ENCODE measurements around the gene GOLGA3.
"Not testable (repeated sequence)": the region's sequence is repeated elsewhere in the genome, so short reads cannot be mapped to it uniquely, and the experiment has no call there.

The GOLGA3 gene

DNA sequence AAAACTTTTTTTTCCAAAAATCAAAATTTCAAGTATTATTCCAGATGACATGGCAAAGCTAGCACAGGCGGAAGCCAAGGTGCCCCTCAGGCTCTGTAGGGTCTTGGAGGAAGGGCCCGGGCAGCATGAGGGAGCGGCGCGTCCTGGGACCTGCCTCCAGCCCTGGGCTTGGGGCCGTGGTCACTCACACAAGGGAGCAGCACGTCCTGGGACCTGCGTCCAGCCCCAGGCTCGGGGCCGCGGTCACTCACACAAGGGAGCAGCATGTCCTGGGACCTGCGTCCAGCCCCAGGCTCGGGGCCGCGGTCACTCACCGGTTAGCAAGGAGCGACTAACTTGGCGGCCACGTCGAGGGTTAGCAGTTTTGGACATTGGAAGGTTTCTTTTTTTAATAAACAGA lies 11.9 kb upstream of the GOLGA3 start:
- DNase-seq (ENCODE audit: insufficient read length, low spot score) (no peak), FAIRE-seq (no peak)
- TF ChIP-seq, protein P1, sequence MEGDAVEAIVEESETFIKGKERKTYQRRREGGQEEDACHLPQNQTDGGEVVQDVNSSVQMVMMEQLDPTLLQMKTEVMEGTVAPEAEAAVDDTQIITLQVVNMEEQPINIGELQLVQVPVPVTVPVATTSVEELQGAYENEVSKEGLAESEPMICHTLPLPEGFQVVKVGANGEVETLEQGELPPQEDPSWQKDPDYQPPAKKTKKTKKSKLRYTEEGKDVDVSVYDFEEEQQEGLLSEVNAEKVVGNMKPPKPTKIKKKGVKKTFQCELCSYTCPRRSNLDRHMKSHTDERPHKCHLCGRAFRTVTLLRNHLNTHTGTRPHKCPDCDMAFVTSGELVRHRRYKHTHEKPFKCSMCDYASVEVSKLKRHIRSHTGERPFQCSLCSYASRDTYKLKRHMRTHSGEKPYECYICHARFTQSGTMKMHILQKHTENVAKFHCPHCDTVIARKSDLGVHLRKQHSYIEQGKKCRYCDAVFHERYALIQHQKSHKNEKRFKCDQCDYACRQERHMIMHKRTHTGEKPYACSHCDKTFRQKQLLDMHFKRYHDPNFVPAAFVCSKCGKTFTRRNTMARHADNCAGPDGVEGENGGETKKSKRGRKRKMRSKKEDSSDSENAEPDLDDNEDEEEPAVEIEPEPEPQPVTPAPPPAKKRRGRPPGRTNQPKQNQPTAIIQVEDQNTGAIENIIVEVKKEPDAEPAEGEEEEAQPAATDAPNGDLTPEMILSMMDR (IDR thresholded peaks at IDR 0.05; ENCODE audit: insufficient read depth, missing control alignments) = no peak

DNA sequence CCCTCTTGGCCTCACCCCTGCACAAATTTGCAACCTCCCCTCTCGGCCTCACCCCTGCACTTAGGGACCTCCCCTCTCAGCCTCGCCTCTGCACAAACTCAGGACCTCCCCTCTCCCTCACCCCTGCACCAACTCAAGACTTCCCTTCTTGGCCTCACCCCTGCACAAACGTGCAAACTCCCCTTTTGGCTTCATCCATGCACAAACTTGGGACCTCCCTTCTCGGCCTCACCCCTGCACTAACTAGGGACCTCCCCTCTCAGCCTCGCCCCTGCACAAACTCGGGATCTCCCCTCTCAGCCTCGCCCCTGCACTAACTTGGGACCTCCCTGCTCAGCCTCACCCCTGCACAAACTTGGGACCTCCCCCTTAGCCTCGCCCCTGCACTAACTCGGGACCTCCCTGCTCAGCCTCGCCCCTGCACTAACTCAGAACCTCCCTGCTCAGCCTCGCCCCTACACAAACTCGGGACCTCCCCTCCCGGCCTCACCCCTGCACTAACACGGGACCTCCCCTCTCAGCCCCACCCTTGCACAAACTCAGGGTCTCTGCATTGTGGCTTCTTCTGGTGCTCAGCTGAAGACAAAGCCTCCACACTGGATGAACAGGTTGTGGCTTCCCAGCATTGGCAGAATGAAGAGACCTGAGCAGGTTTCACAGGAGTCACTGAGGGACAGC lies 11.0 kb upstream of the GOLGA3 start:
- no peak for FAIRE-seq
- TF ChIP-seq, protein P1 (IDR thresholded peaks at IDR 0.05; ENCODE audit: insufficient read depth, missing control alignments) = no peak
- DNase-seq (ENCODE audit: insufficient read length, low spot score) = no peak

DNA sequence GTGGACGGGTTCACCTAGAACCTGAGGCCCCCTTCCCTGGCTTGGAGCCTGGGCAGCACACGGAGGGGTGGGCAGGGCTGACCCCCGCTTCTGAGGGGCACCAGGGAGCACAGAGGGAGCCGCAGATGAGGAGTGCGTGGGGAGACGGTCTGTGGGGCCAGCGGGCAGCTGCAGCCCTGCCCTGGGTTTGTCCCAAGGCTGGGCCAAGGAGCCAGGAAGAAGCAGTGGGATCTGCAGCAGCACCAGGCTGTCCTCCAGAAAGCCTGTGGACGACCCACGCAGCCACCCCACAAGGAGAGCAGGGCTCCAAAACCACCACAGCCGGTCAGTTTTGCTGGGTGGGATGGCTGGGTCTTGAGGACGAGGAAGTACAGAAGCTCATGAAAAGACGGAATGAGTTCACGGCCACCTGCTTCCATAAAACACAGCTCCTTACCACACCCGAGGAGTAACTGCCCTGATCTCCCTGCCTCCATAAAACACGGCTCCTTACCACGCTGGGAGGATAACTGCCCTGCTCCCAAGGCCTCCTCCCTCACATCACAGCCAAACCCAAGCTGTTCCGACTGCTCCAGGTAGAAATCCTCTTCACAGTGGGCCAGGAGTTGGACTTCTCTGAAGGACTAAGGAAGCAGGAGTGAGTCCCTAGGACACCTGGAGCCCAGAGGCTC lies 9.9 kb upstream of the GOLGA3 start:
- TF ChIP-seq, protein P1 (IDR thresholded peaks at IDR 0.05; ENCODE audit: insufficient read depth, missing control alignments) = no peak
- FAIRE-seq (no peak), DNase-seq (ENCODE audit: insufficient read length, low spot score) (no peak)

DNA sequence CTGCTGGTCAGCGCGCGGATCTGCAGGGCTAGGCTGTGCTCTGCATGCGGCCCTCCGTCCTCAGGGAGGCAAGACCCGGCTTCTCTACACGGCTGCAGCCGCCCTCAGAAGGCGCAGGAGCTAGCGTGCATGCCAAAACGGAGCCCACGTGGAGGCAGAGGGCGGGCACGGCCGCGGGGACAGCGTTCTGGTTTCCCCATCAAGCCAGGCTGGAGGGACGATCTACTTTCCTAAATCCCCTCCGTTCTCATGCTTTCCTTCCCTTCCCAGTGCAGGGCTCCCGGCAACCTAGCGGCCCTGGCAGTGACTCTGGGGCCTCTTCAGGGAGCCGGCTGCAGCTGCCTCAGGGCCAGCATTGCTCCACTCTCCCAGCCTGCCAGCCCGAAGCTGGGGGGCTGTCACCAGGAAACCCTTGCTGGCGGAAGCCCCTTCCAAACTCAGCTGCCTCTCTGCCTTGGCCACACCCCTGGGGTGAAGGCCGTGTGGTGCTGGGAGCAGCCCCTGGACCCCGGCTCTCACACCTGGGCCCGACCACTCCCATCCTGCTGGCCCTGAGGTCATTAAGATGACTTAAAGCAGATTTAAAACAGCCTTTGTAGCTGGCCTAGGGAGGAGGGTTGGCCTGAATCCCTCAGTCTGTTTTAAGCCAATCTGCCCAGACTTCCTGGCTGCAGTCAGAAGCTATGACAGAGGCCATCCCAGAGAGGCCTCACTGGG lies 9.2 kb upstream of the GOLGA3 start:
- FAIRE-seq (no peak), DNase-seq (ENCODE audit: insufficient read length, low spot score) (peak; percentile 57)
- TF ChIP-seq, protein P1 (IDR thresholded peaks at IDR 0.05; ENCODE audit: insufficient read depth, missing control alignments) = no peak

DNA sequence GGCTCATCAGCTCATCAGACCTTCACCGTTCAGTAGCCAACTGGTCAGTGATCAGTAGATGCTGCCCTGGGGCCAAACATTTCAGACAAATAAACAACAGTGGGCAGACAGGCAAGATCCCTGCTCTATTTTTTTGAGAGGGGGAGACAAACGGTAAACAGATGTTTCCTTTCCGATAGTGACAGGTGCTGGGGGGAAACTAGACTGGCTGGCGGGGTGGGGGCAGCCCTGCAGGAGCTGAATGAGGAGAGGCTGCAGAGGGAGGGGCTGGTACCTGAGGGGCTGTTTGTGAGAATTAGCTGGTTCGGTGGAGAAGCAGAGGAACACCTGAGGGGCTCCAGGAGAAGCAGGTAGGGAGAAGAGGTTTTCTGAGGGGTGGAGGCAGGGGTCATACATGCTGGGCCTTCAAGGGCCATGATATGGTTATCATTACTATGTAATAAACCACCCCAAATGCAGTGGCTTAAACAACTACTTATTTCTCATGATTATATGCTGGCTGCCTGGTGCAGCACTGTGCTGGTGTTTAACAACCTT lies 8.2 kb upstream of the GOLGA3 start:
- DNase-seq (ENCODE audit: insufficient read length, low spot score) (no peak), FAIRE-seq (no peak)
- TF ChIP-seq, protein P1 (IDR thresholded peaks at IDR 0.05; ENCODE audit: insufficient read depth, missing control alignments) = no peak

DNA sequence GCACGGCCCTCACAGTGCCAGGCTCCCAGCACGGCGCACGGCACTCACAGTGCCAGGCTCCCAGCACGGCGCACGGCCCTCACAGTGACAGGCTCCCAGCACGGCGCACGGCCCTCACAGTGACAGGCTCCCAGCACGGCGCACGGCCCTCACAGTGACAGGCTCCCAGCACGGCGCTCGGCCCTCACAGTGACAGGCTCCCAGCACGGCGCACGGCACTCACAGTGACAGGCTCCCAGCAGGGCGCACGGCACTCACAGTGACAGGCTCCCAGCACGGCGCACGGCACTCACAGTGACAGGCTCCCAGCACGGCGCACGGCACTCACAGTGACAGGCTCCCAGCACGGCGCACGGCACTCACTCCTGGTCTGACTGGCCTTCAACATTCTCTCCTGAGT lies 7.6 kb upstream of the GOLGA3 start:
- DNase-seq (ENCODE audit: insufficient read length, low spot score); FAIRE-seq: not testable (repeated sequence)

DNA sequence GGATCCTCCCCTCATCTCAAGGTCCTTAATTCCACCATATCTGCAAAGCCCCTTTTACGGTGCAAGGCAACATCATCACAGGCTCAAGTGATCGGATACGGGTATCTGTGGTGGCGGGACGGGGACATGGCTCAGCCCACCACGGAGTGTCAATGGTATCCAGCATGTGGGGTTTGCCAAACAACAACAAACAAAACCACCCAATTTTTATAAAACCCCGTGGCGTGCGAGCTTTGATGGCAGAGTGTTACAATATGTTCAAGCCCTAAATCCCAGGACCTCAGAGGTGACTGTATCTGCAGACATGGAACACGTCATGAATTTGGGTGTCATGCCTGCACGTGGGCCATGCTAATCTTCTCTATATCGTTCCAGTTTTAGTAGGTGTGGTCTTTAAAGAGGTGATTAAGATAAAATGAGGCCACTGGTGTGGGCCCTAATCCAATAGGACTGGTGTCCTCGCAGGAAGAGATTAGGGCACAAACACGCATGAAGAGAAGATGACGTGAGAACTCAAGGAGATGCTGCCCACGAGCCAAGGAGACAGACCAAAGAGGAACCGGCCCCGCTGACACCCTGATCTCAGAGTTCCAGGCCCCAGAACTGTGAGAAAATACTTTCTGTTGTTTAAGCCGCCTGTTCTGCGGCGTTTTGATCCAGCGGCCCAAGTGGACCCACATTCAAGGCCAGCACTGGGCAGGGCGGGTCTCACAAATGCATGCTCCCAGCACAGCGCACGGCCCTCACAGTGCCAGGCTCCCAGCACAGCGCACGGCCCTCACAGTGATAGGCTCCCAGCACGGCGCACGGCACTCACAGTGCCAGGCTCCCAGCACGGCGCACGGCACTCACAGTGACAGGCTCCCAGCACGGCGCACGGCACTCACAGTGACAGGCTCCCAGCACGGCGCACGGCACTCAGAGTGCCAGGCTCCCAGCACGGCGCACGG lies 6.7 kb upstream of the GOLGA3 start:
- TF ChIP-seq, protein P1 (IDR thresholded peaks at IDR 0.05; ENCODE audit: insufficient read depth, missing control alignments) = no peak
- no peak for FAIRE-seq
- no peak for DNase-seq (ENCODE audit: insufficient read length, low spot score)

Measured in D721Med (cell line).